ENCODE results near the gene PRCD.

The PRCD gene

GRCh38 chr17:76539631-76540271, at the start of gene PRCD:
TSS of gene PRCD (plus strand) at chr17:76540044. CDS start at chr17:76540142, 98 bp downstream.
- no peak for DNase-seq (ENCODE audit: low read depth)

- no peak for DNase-seq (ENCODE audit: low read depth)
Observed at GRCh38 chr17:76490112-76490710, 49.6 kb upstream of the PRCD start.

GRCh38 chr17:76491271-76492122, 48.3 kb upstream of the PRCD start:
- no peak for DNase-seq (ENCODE audit: low read depth)

- DNase-seq (ENCODE audit: low read depth): no peak
Observed at GRCh38 chr17:76492123-76492988, 47.5 kb upstream of the PRCD start.

- DNase-seq (ENCODE audit: low read depth): no peak
Observed at GRCh38 chr17:76492989-76493501, 46.8 kb upstream of the PRCD start.

DNA sequence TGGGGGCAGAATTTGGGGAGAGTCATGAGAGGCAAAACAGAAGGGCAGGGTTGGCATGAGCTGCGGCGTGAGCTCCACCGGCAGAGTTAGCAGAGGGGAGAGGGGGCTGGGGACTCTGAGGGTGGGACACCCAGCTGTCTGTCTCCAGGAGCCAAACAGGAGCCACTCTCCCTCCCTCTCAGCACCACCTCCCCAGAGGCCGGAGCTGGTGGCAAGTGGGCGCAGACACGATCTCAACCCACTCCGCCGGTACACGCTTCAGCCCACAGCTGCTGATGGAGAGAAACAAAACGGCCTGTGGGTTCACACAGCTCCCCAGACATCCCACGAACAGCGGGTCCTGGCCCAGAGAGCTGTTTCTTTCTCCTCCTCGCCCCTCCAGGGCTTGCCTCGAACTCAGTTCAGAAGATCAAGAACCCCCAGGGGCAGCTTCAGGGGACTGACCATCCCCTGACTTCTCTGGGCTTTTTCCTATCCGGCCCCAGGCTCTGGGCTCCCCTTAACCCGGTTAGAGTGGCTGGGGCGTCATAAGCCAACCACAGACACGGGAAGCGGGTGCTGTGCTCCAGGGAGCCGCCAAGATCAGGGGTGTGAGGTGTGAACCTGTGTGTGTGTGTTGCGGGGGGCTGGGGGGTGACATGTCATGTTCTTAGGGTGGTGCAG, 46.2 kb upstream of the PRCD start:
- DNase-seq (ENCODE audit: low read depth): no peak

- DNase-seq (ENCODE audit: low read depth): no peak
Observed at GRCh38 chr17:76495663-76496400, 44.0 kb upstream of the PRCD start.

GRCh38 chr17:76496464-76496863, 43.4 kb upstream of the PRCD start:
- no peak for DNase-seq (ENCODE audit: low read depth)

DNA sequence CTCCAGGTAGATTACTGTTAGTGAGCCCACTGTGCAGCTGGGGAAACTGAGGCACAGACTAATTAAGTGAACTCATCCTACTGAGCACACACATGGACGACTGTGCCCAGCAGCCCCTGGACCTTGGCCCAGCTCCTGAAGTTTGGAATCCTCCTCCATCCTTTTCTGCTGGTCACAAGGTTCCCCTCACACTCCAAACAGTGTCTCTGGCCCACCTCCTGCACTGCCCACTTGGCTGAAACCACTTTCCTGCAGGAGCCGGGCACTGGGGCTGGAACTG, 42.2 kb upstream of the PRCD start:
- DNase-seq (ENCODE audit: low read depth): no peak

GRCh38 chr17:76497979-76498875, 41.6 kb upstream of the PRCD start:
- DNase-seq (ENCODE audit: low read depth): no peak

DNA sequence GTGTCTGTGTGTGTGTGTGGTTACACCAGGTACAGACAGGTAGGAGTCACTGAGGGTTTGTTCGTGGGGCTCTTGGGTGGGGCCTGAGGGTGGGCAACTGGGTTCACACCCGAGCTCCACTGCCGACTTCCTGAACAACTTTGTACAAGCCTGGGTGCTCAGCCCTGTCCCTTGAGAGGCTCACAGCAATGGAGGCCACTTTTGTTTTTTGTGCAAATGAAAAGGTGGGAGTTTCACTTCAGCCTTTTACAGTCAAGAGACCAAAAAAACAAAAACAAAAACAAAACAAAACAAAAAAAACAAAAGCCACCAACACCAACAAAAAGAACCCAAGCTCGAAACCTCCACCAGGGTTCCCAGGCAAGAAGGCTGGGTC, 41.0 kb upstream of the PRCD start:
- no peak for DNase-seq (ENCODE audit: low read depth)

GRCh38 chr17:76499267-76499667, 40.6 kb upstream of the PRCD start:
- no peak for DNase-seq (ENCODE audit: low read depth)

DNA sequence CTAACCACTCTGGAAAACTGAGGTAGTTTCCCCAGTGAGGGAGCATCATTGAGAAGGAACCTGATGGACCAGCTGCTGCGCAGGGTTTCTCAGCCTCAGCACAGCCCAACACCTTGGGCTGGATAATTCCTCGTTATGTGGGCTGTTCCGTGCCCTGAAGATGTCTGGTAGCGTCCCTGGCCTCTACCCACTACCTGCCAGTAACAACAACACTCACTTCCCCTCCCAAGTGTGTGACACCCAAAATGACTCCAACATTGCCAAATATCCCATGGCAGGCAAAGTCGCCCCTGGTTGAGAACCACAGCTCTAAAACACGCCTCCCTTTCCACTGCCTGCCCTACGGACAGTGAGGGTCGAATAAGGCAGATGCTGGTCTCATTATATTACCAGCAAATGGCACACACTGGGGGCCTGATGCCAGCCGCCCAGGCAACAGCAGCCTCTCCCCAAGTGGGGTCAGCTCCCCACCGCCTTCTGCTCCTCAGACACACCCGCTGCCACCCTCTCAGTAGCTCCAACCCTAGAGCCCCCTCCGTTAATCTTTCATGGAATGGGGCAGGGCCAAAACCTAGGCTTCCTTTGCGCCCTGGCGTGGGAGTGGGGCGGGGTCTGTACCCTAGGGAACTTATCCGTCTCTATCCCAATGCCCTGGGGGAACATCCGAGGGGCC, 39.6 kb upstream of the PRCD start:
- DNase-seq (ENCODE audit: low read depth): no peak

DNA sequence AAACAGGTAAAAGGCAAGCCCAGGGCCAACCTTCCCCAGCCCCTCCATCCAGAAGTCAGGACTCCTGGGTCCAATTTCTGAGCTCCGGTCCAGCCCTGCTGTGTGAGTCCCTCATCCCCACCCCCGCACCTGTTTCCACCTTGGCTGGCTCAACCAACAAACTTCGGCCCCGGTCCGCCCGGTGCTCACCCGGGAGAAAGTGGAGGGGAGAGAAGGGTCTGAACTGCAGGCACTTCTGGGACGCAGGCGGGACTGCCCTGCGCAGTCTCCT, 39.2 kb upstream of the PRCD start:
- DNase-seq (ENCODE audit: low read depth): no peak

- DNase-seq (ENCODE audit: low read depth): peak; percentile 66
Observed at GRCh38 chr17:76501018-76501826, 38.6 kb upstream of the PRCD start, which contains the start of gene RHBDF2. TSS of gene RHBDF2 (minus strand) at chr17:76501423. CDS start at chr17:76481524, 19,899 bp downstream.

GRCh38 chr17:76501827-76502307, 38.0 kb upstream of the PRCD start:
- DNase-seq (ENCODE audit: low read depth): no peak

- no peak for DNase-seq (ENCODE audit: low read depth)
Observed at GRCh38 chr17:76502341-76503211, 37.3 kb upstream of the PRCD start.

All from CMK (cell line).